ENCODE data around the gene MORC3.

DNA sequence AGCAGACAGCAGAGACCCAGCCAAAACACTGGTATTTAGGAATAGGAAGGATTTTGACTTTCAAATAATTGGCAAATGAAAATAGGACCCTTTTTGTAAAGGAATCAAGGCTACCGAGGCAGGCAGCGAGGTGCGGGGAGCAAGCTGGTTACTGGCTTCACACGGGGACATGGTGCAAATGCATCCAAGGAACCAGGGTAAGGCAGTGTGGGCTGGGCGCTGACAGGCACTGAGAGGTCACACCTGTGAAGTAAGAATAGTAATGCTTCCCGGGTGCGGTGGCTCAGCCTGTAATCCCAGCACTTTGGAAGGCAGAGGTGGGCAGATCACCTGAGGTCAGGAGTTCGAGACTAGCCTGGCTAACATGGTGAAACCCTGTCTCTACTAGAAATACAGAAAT lies 80.7 kb downstream of the MORC3 start:
- TF ChIP-seq, protein P1, sequence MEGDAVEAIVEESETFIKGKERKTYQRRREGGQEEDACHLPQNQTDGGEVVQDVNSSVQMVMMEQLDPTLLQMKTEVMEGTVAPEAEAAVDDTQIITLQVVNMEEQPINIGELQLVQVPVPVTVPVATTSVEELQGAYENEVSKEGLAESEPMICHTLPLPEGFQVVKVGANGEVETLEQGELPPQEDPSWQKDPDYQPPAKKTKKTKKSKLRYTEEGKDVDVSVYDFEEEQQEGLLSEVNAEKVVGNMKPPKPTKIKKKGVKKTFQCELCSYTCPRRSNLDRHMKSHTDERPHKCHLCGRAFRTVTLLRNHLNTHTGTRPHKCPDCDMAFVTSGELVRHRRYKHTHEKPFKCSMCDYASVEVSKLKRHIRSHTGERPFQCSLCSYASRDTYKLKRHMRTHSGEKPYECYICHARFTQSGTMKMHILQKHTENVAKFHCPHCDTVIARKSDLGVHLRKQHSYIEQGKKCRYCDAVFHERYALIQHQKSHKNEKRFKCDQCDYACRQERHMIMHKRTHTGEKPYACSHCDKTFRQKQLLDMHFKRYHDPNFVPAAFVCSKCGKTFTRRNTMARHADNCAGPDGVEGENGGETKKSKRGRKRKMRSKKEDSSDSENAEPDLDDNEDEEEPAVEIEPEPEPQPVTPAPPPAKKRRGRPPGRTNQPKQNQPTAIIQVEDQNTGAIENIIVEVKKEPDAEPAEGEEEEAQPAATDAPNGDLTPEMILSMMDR (conservative IDR thresholded peaks at IDR 0.05; ENCODE audit: low read depth, low read length), result no peak
- TF ChIP-seq MAFK (IDR thresholded peaks at IDR 0.05; ENCODE audit: low read depth, low read length) (no peak), POLR2A (IDR thresholded peaks at IDR 0.05; ENCODE audit: low read depth, low read length) (no peak), RFX5 (IDR thresholded peaks at IDR 0.05; ENCODE audit: low read depth, low read length) (no peak), RCOR1 (IDR thresholded peaks at IDR 0.05; ENCODE audit: insufficient replicate concordance, low read length) (no peak), RAD21 (IDR thresholded peaks at IDR 0.05; ENCODE audit: low read length) (no peak), MAZ (IDR thresholded peaks at IDR 0.05; ENCODE audit: borderline replicate concordance, low read depth, low read length) (no peak), SMC3 (IDR thresholded peaks at IDR 0.05; ENCODE audit: low read depth, low read length) (no peak), BHLHE40 (IDR thresholded peaks at IDR 0.05; ENCODE audit: low read depth, low read length) (no peak), MXI1 (IDR thresholded peaks at IDR 0.05; ENCODE audit: borderline replicate concordance, low read depth, low read length) (no peak), NFE2L2 (IDR thresholded peaks at IDR 0.05; ENCODE audit: low read depth, low read length) (no peak), CEBPB (IDR thresholded peaks at IDR 0.05; ENCODE audit: low read depth, low read length) (no peak)
- TF ChIP-seq, protein P2, sequence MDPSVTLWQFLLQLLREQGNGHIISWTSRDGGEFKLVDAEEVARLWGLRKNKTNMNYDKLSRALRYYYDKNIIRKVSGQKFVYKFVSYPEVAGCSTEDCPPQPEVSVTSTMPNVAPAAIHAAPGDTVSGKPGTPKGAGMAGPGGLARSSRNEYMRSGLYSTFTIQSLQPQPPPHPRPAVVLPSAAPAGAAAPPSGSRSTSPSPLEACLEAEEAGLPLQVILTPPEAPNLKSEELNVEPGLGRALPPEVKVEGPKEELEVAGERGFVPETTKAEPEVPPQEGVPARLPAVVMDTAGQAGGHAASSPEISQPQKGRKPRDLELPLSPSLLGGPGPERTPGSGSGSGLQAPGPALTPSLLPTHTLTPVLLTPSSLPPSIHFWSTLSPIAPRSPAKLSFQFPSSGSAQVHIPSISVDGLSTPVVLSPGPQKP (IDR thresholded peaks at IDR 0.05; ENCODE audit: borderline replicate concordance, low read depth, low read length), result no peak

All from IMR-90 (cell line).